ENCODE measurements around the gene APEH.

APEH gene

GRCh38 chr3:49629866-49630265 is 44.3 kb upstream of the APEH start:
- TF ChIP-seq CTCF (IDR thresholded peaks at IDR 0.05; ENCODE audit: insufficient read depth, missing control alignments): no peak
- FAIRE-seq (no peak), DNase-seq (ENCODE audit: insufficient read length, low spot score) (no peak)

GRCh38 chr3:49630784-49631183 is 43.4 kb upstream of the APEH start:
- DNase-seq (ENCODE audit: insufficient read length, low spot score) (no peak), FAIRE-seq (no peak)
- no peak for TF ChIP-seq CTCF (IDR thresholded peaks at IDR 0.05; ENCODE audit: insufficient read depth, missing control alignments)

GRCh38 chr3:49634736-49635135 is 39.4 kb upstream of the APEH start:
- no peak for DNase-seq (ENCODE audit: insufficient read length, low spot score)

GRCh38 chr3:49636883-49637609 is 37.1 kb upstream of the APEH start:
- DNase-seq (ENCODE audit: insufficient read length, low spot score) (no peak), FAIRE-seq (no peak)
- no peak for TF ChIP-seq CTCF (IDR thresholded peaks at IDR 0.05; ENCODE audit: insufficient read depth, missing control alignments)

More at GRCh38 chr3:49634736-49635135, 39.4 kb upstream of the APEH start:
- no peak for TF ChIP-seq CTCF (IDR thresholded peaks at IDR 0.05; ENCODE audit: insufficient read depth, missing control alignments)
- FAIRE-seq: no peak

- no peak for TF ChIP-seq CTCF (IDR thresholded peaks at IDR 0.05; ENCODE audit: insufficient read depth, missing control alignments)
- FAIRE-seq: no peak
- no peak for DNase-seq (ENCODE audit: insufficient read length, low spot score)
These were observed 35.7 kb upstream of the APEH start for GRCh38 chr3:49638445-49638844.

GRCh38 chr3:49639551-49639950 is 34.6 kb upstream of the APEH start:
- FAIRE-seq (no peak), DNase-seq (ENCODE audit: insufficient read length, low spot score) (no peak)
- no peak for TF ChIP-seq CTCF (IDR thresholded peaks at IDR 0.05; ENCODE audit: insufficient read depth, missing control alignments)

GRCh38 chr3:49641292-49641691 is 32.9 kb upstream of the APEH start:
- FAIRE-seq (no peak), DNase-seq (ENCODE audit: insufficient read length, low spot score) (no peak)
- TF ChIP-seq CTCF (IDR thresholded peaks at IDR 0.05; ENCODE audit: insufficient read depth, missing control alignments): no peak
